HS-5 (cell line): Measurements from ENCODE around the gene GTF2H2C.
"Not testable (repeated sequence)": the region's sequence is repeated elsewhere in the genome, so short reads cannot be mapped to it uniquely, and the experiment has no call there.

Experiments
- DNase-seq: peaks from one replicate; pipeline ENCODE4 v3.0.0-alpha.2; 2012; ENCODE audit warnings: low read depth

GTF2H2C gene

GRCh38 chr5:69566172-69566571 is 6.2 kb downstream of the GTF2H2C start:
- not testable (repeated sequence) for DNase-seq

DNA sequence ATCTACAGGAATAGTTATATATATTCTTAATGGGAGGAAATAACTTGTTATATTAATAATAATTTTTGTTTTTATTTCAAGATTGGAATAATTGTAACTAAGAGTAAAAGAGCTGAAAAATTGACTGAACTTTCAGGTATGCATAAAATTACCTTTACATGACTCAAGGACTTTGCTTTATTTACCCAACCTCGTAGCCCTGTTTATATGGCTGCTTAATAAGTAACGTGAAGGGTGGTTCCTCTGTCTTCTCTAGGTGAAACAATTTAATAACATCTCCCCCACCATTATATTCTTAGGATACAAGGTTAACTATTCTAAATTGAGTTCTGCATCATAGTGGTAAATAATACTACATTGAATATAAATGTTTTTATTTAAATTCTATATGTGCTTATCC is 8.1 kb downstream of the GTF2H2C start:
- DNase-seq, result not testable (repeated sequence)

DNA sequence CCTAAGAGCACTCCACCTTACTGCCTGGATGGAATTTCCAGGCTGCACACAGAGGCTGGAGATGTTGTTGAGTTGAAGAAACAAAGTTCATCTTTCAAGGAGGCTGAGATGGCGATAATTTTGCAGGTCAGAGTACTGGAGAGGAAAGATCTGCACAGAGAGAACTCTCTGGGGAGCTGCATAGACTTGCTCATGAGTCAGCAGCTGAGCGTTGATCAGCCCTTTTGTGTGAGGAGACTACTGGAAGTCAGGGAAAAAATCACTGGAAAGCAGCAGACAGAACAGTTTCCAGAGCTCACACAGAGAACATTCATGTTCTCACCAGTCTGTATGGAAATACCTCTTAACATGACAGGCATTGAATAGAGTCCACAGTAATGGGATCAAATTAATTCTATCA is 23.4 kb downstream of the GTF2H2C start:
- DNase-seq, result not testable (repeated sequence)

DNA sequence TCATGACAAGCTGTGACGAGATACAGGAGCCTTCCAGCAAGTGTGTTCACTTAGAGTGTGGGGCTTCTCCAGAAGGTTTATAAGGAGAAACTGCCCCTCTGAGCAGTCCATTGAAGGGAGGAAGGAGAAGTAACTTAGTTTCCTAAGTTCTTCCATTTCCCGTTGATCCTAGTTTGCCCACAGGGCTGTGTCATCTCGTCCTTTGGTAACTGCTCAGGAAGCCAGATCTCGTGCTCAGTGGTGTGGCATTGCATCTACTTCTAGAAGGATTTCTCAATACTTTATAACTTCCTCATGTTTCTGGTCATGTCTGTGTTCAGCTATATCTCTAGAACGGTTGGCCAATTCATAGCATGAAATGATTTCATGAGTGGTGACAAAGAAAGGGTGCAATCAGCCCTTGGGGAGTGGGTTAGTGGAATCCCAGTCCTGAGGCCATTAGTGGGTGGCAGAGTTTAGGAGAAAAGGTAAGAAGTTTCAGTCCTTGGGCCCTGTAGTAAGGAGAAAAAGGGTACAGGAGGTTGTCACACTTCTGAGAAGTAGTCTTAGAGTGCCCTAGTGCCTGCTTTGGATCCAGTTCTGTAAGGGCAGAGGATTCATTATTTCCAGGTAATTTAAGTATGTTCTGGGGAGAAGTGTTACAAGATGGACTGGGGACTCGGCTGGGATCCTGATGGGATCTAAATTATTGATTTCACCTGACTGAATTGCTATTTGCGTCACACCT is 36.3 kb downstream of the GTF2H2C start:
- DNase-seq, result not testable (repeated sequence)

GRCh38 chr5:69601947-69602346 is 42.0 kb downstream of the GTF2H2C start:
- DNase-seq, result not testable (repeated sequence)

GRCh38 chr5:69606839-69607238 is 46.8 kb downstream of the GTF2H2C start:
- DNase-seq, result not testable (repeated sequence)

DNA sequence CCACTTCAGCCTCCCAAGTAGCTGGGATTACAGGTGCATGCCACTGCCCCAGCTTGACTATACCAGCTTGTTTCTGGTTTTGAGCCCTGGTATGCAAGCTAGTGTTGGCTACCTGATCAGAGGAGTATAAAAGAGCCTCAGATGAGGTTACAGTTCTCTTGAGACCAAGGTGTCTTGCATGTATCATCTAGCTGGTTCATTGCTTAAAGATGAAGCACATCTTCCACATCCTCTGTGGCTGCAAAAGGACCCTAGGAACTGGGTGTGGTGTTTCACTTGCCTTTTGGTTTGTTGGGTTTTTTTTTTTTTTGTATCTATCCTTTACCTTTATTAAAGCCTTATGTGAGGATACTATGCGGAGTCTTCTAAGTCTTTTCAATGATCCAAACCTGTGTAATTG is 47.8 kb downstream of the GTF2H2C start:
- not testable (repeated sequence) for DNase-seq

- DNase-seq, result not testable (repeated sequence)
These were observed 49.0 kb downstream of the GTF2H2C start for GRCh38 chr5:69608861-69609496.

- DNase-seq, result not testable (repeated sequence)
These were observed 54.9 kb downstream of the GTF2H2C start for GRCh38 chr5:69614843-69615242.

GRCh38 chr5:69631879-69632278 is 71.9 kb downstream of the GTF2H2C start:
- not testable (repeated sequence) for DNase-seq
